ENCODE data around the gene INSYN2B. TPM values are rescaled to one million over a fixed set of nuclear protein-coding genes. Genes with fewer than 3 reads are reported as not detected.

Gene INSYN2B
- total and polyA plus RNA-seq, 2 of the 8 experiments (the other 6 are each of a cell fraction or from before 2014, with no cell fraction given) = not detected

- TF ChIP-seq, protein P1, sequence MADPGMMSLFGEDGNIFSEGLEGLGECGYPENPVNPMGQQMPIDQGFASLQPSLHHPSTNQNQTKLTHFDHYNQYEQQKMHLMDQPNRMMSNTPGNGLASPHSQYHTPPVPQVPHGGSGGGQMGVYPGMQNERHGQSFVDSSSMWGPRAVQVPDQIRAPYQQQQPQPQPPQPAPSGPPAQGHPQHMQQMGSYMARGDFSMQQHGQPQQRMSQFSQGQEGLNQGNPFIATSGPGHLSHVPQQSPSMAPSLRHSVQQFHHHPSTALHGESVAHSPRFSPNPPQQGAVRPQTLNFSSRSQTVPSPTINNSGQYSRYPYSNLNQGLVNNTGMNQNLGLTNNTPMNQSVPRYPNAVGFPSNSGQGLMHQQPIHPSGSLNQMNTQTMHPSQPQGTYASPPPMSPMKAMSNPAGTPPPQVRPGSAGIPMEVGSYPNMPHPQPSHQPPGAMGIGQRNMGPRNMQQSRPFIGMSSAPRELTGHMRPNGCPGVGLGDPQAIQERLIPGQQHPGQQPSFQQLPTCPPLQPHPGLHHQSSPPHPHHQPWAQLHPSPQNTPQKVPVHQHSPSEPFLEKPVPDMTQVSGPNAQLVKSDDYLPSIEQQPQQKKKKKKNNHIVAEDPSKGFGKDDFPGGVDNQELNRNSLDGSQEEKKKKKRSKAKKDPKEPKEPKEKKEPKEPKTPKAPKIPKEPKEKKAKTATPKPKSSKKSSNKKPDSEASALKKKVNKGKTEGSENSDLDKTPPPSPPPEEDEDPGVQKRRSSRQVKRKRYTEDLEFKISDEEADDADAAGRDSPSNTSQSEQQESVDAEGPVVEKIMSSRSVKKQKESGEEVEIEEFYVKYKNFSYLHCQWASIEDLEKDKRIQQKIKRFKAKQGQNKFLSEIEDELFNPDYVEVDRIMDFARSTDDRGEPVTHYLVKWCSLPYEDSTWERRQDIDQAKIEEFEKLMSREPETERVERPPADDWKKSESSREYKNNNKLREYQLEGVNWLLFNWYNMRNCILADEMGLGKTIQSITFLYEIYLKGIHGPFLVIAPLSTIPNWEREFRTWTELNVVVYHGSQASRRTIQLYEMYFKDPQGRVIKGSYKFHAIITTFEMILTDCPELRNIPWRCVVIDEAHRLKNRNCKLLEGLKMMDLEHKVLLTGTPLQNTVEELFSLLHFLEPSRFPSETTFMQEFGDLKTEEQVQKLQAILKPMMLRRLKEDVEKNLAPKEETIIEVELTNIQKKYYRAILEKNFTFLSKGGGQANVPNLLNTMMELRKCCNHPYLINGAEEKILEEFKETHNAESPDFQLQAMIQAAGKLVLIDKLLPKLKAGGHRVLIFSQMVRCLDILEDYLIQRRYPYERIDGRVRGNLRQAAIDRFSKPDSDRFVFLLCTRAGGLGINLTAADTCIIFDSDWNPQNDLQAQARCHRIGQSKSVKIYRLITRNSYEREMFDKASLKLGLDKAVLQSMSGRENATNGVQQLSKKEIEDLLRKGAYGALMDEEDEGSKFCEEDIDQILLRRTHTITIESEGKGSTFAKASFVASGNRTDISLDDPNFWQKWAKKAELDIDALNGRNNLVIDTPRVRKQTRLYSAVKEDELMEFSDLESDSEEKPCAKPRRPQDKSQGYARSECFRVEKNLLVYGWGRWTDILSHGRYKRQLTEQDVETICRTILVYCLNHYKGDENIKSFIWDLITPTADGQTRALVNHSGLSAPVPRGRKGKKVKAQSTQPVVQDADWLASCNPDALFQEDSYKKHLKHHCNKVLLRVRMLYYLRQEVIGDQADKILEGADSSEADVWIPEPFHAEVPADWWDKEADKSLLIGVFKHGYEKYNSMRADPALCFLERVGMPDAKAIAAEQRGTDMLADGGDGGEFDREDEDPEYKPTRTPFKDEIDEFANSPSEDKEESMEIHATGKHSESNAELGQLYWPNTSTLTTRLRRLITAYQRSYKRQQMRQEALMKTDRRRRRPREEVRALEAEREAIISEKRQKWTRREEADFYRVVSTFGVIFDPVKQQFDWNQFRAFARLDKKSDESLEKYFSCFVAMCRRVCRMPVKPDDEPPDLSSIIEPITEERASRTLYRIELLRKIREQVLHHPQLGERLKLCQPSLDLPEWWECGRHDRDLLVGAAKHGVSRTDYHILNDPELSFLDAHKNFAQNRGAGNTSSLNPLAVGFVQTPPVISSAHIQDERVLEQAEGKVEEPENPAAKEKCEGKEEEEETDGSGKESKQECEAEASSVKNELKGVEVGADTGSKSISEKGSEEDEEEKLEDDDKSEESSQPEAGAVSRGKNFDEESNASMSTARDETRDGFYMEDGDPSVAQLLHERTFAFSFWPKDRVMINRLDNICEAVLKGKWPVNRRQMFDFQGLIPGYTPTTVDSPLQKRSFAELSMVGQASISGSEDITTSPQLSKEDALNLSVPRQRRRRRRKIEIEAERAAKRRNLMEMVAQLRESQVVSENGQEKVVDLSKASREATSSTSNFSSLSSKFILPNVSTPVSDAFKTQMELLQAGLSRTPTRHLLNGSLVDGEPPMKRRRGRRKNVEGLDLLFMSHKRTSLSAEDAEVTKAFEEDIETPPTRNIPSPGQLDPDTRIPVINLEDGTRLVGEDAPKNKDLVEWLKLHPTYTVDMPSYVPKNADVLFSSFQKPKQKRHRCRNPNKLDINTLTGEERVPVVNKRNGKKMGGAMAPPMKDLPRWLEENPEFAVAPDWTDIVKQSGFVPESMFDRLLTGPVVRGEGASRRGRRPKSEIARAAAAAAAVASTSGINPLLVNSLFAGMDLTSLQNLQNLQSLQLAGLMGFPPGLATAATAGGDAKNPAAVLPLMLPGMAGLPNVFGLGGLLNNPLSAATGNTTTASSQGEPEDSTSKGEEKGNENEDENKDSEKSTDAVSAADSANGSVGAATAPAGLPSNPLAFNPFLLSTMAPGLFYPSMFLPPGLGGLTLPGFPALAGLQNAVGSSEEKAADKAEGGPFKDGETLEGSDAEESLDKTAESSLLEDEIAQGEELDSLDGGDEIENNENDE (IDR thresholded peaks at IDR 0.05; ENCODE audit: insufficient replicate concordance, low read length) = no peak
- TF ChIP-seq HDAC2 (IDR thresholded peaks at IDR 0.05; ENCODE audit: borderline replicate concordance in 1 of 2, low read depth in 2 of 2, low read length in 2 of 2) (no peak), HDAC6 (IDR thresholded peaks at IDR 0.05; ENCODE audit: low read depth, low read length) (no peak), CREB1 (IDR thresholded peaks at IDR 0.05) (no peak), RXRA (IDR thresholded peaks at IDR 0.05; ENCODE audit: insufficient read depth, low read depth, low read length) (no peak), CTBP2 (IDR thresholded peaks at IDR 0.05; ENCODE audit: borderline replicate concordance, insufficient read depth, insufficient read length, low read length) (no peak), SRF (IDR thresholded peaks at IDR 0.05; ENCODE audit: low read depth, low read length) (no peak), SIRT6 (IDR thresholded peaks at IDR 0.05; ENCODE audit: low read length) (no peak), E2F6 (IDR thresholded peaks at IDR 0.05) (no peak), EP300 (IDR thresholded peaks at IDR 0.05; ENCODE audit: borderline replicate concordance in 1 of 2, low read depth in 2 of 2, low read length in 2 of 2) (no peak), SP4 (IDR thresholded peaks at IDR 0.05; ENCODE audit: low read length) (no peak)
These were observed 62.1 kb downstream of the INSYN2B start (continued) for GRCh38 chr5:169918228-169918627.
